T-cell (primary cell): ENCODE results near the gene MLXIPL. TPM values are rescaled to one million over a fixed set of nuclear protein-coding genes. Genes with fewer than 3 reads are reported as not detected.
"Not testable (repeated sequence)": the region's sequence is repeated elsewhere in the genome, so short reads cannot be mapped to it uniquely, and the experiment has no call there.

Experiments used
- ATAC-seq, 4 experiments: fragments of 200-7000 bp in 3 of 4; fragments of 150-1000 bp in 1 of 4; cut with Tn5 transposase; replicated peaks in 1 of 4; 1 replicate in 3 of 4; 2 replicates in 1 of 4; pipeline ENCODE4 v1.10.0; 2021; ENCODE audit warnings: moderate library complexity in 3 of 4, mild to moderate bottlenecking in 2 of 4, moderate number of reproducible peaks in 1 of 4
- CTCF ChIA-PET, 2 donors: fragments of 300-600 bp; sonication (Branson Sonifier 250); formaldehyde crosslinking; loops; one replicate each; lab custom pipeline; 2022; ENCODE audit warnings: antibody characterized with exemption in 2 of 2; lab: Charles Lee
- POLR2A ChIA-PET, 2 donors: fragments of 300-600 bp; sonication (Branson Sonifier 250); formaldehyde crosslinking; loops; one replicate each; lab custom pipeline; 2022; ENCODE audit warnings: antibody characterized with exemption in 2 of 2; lab: Charles Lee
- DNase-seq, 35 experiments: peaks; one replicate each; pipeline versions ENCODE4 v3.0.0 to v3.0.0-alpha.2; 2013 to 2023
- H3K27ac ChIP-seq: one replicate; pipeline ENCODE4 v1.5.1; 2013; ENCODE audit warnings: low read length
- H3K27me3 ChIP-seq, 2 experiments: replicated peaks in 1 of 2; 1 replicate in 1 of 2; 2 replicates in 1 of 2; pipeline versions ENCODE4 v1.6.1 to v1.7.0; 2013; ENCODE audit warnings: low read length in 1 of 2, mixed read lengths in 1 of 2; ENCODE audit not compliant: control insufficient read depth in 2 of 2, insufficient read depth in 2 of 2; ENCODE audit errors: extremely low read depth in 1 of 2
- H3K36me3 ChIP-seq, 2 donors: 1 replicate in 1 of 2; 2 replicates in 1 of 2; pipeline versions ENCODE4 v1.6.1 to v1.7.0; 2013; ENCODE audit warnings: low read length in 1 of 2; ENCODE audit not compliant: control insufficient read depth in 2 of 2, insufficient read depth in 1 of 2; ENCODE audit errors: extremely low read depth in 1 of 2
- H3K4me1 ChIP-seq, 2 experiments: 1 replicate in 1 of 2; 2 replicates in 1 of 2; pipeline versions ENCODE4 v1.6.1 to v1.7.0; 2013; ENCODE audit warnings: low read length in 2 of 2, mixed read lengths in 1 of 2; ENCODE audit not compliant: insufficient read depth in 2 of 2, control insufficient read depth in 1 of 2; ENCODE audit errors: extremely low read depth in 1 of 2
- H3K4me3 ChIP-seq, 2 donors: 1 replicate in 1 of 2; 2 replicates in 1 of 2; pipeline versions ENCODE4 v1.5.1 to v1.7.0; 2013; ENCODE audit warnings: mild to moderate bottlenecking in 2 of 2, low read length in 1 of 2, moderate library complexity in 1 of 2; ENCODE audit not compliant: control insufficient read depth in 1 of 2; ENCODE audit errors: extremely low read depth in 1 of 2
- H3K9me3 ChIP-seq: 2 replicates; pipeline ENCODE4 v1.7.0; 2013
- H3K27ac Mint-ChIP-seq, 2 donors: one replicate each; pipeline ENCODE4 v1.8.0; 2020 to 2021; ENCODE audit warnings: mild to moderate bottlenecking in 2 of 2, mixed read lengths in 2 of 2
- H3K27me3 Mint-ChIP-seq, 2 donors: one replicate each; pipeline ENCODE4 v1.8.0; 2021 to 2022; ENCODE audit warnings: mixed read lengths in 2 of 2
- H3K36me3 Mint-ChIP-seq: one replicate; pipeline ENCODE4 v1.8.0; 2021; ENCODE audit warnings: mixed read lengths
- H3K4me1 Mint-ChIP-seq, 3 donors: one replicate each; pipeline ENCODE4 v1.8.0; 2020 to 2022; ENCODE audit warnings: mixed read lengths in 3 of 3, mild to moderate bottlenecking in 1 of 3
- H3K4me3 Mint-ChIP-seq, 3 donors: one replicate each; pipeline ENCODE4 v1.8.0; 2020 to 2022; ENCODE audit warnings: mild to moderate bottlenecking in 3 of 3, mixed read lengths in 3 of 3, moderate library complexity in 3 of 3
- H3K9me3 Mint-ChIP-seq, 3 donors: one replicate each; pipeline ENCODE4 v1.8.0; 2020 to 2022; ENCODE audit warnings: mixed read lengths in 3 of 3
- WGBS: methylation state at CpG from one replicate; pipeline ENCODE4 v1.1.5; 2013; ENCODE audit warnings: missing lambda C conversion rate; ENCODE audit not compliant: insufficient coverage; 5-methylcytosine and 5-hydroxymethylcytosine counted together
- total RNA-seq, 35 experiments: library from RNA in 6 of 35; stranded (reverse) in 6 of 35; fragments of 120-200 nt in 1 of 35; gene quantifications; one replicate each; pipeline versions ENCODE4 v1.2.1 to v1.2.4 and lab custom pipeline; 2013 to 2026

Gene MLXIPL
- total RNA-seq, 5 donors from 2014 or later (not counting 1 experiment from before 2014, with no cell fraction given) = 0.30 to 0.95 (median 0.58) TPM; not detected in 2

DNA sequence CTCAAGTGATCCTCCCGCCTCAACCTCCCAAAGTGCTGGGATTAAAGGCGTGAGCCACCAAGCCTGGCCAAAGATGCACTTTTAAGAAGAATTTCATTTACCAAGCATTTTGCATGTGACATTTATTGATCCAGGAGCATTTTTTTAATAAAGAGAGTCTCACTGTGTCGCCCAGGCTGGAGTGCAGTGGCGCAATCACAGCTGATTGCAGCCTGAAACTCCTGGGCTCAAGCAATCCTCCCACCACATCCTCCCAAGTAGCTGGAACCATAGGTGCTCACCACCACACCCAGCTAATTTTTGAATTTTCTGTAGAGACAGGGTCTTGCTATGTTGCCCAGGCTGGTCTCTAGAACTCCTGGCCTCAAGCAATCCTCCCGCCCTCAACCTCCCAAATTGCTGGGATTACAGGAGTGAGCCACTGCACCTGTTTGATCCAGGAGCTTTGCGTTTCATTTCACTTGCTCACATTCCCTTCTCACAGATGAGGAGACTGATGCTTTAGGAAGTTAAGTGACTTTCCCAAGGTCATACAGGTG is 41.6 kb downstream of the MLXIPL start:
- ChIA-PET CTCF (no interaction called here), POLR2A (interaction anchor here in 1 of 2 donors (0.7 kb wide), 1 partner anchor 60 kb away, joined by 5 read pairs; the partner anchor contains the start of gene BAZ1B)
- Mint-ChIP-seq H3K4me3 (no peak overlapping the region), H3K27me3 (no peaks in the 10 kb centered on the region), H3K27ac (no peak overlapping the region), H3K36me3 (no peaks in the 10 kb centered on the region), H3K4me1 (peaks cover 10 to 18% (median 18%) of the 10 kb centered on the region in 3 donors), H3K9me3 (no peaks in the 10 kb centered on the region)
- Histone ChIP-seq H3K4me3 (no peak overlapping the region), H3K4me1 (peaks cover 4 to 13% of the 10 kb centered on the region in 2 experiments), H3K9me3 (no peaks in the 10 kb centered on the region), H3K36me3 (no peaks in the 10 kb centered on the region), H3K27ac (no peak overlapping the region), H3K27me3 (no peaks in the 10 kb centered on the region)
- ATAC-seq = no peak
- no peak for DNase-seq
- 86% methylated on average over 4 of the region's 6 CpGs for WGBS

DNA sequence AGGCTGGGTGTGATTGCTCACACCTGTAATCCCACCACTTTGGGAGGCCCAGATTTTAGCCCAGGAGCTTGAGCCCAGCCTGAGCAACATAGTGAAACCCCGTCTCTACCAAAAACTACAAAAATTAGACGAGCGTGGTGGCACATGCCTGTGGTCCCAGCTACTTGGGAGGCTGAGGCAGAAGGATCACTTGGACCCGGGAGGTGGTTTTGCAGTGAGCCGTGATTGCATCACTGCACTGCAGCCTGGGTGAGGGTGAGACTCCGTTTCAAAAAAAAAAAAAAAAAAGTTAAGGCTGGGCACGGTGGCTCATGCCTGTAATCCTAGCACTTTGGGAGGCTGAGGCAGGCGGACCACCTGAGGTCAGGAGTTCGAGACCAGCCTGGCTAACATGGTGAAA is 43.3 kb downstream of the MLXIPL start:
- H3K9me3 Mint-ChIP-seq, H3K27ac Mint-ChIP-seq, H3K9me3 ChIP-seq, H3K4me3 Mint-ChIP-seq, H3K27ac ChIP-seq, POLR2A ChIA-PET, CTCF ChIA-PET, ATAC-seq, DNase-seq, H3K27me3 Mint-ChIP-seq, H3K27me3 ChIP-seq, H3K4me3 ChIP-seq, H3K36me3 ChIP-seq, H3K36me3 Mint-ChIP-seq: not testable (repeated sequence)
- peaks cover 10 to 27% of the 10 kb centered on the region in 2 experiments for H3K4me1 ChIP-seq
- 100% methylated on average over 3 of the region's 9 CpGs for WGBS
- H3K4me1 Mint-ChIP-seq = peaks cover 17 to 26% (median 22%) of the 10 kb centered on the region in 3 donors

GRCh38 chr7:73578342-73579128 is 45.8 kb downstream of the MLXIPL start, which contains the start of gene TBL2:
TBL2 (minus strand) TSS chr7:73578579; CDS start chr7:73578549, 30 bp downstream.
- peak within 1 kb of the TSS; percentile 84 for H3K27ac ChIP-seq
- H3K9me3 Mint-ChIP-seq = no peaks in the 10 kb centered on the region
- peak within 1 kb of the TSS; percentile 94 to 99 (median 95) for H3K4me3 Mint-ChIP-seq
- peaks cover 14% of the 10 kb centered on the region for H3K36me3 Mint-ChIP-seq
- no peaks in the 10 kb centered on the region for H3K27me3 ChIP-seq
- ATAC-seq (peak; percentile 89 to 96 (median 90)), DNase-seq (peak; percentile 97 to 99 (median 99))
- 0% methylated on average over 61 of the region's 75 CpGs for WGBS
- H3K4me3 ChIP-seq = peak within 1 kb of the TSS; percentile 85 to 90
- peaks cover 4 to 18% of the 10 kb centered on the region in 2 donors for H3K36me3 ChIP-seq
- H3K27ac Mint-ChIP-seq = peak within 1 kb of the TSS; percentile 99 to 100
- H3K27me3 Mint-ChIP-seq = no peaks in the 10 kb centered on the region
- CTCF ChIA-PET = interaction anchor here (0.6 to 1.7 kb wide), 7 partner anchors 12 to 264 kb away, joined by 4 to 6 read pairs (median 5); partner anchors contain the start of gene METTL27 (in 1 of the 2)
- POLR2A ChIA-PET = interaction anchor here (0.5 to 1.3 kb wide), 13 partner anchors 11 to 248 kb away, joined by 3 to 17 read pairs (median 5); partner anchors contain the start of genes BAZ1B (in 1 of the 2) and BCL7B (in 1 of the 2)
- H3K9me3 ChIP-seq = no peaks in the 10 kb centered on the region
- H3K4me1 Mint-ChIP-seq = peaks cover 17 to 31% (median 27%) of the 10 kb centered on the region in 3 donors
- peaks cover 10 to 27% of the 10 kb centered on the region in 2 experiments for H3K4me1 ChIP-seq

- CTCF ChIA-PET = interaction anchor here (0.6 to 1.7 kb wide), 7 partner anchors 12 to 264 kb away, joined by 4 to 6 read pairs (median 5); partner anchors contain the start of gene METTL27 (in 1 of the 2)
- peak in 2 of 4 experiments; percentile 1 to 3 for ATAC-seq
- no peak for DNase-seq
- no peaks in the 10 kb centered on the region for H3K9me3 ChIP-seq
- H3K27ac Mint-ChIP-seq = peak overlapping the region; percentile 58 to 81
- H3K36me3 Mint-ChIP-seq = peaks cover 21% of the 10 kb centered on the region
- WGBS = 15% methylated on average over 28 of the region's 32 CpGs
- peaks cover 7 to 25% of the 10 kb centered on the region in 2 donors for H3K36me3 ChIP-seq
- peak overlapping the region; percentile 76 for H3K27ac ChIP-seq
- peak overlapping the region; percentile 94 to 99 (median 95) for H3K4me3 Mint-ChIP-seq
- peak overlapping the region; percentile 85 to 90 for H3K4me3 ChIP-seq
- no peaks in the 10 kb centered on the region for H3K27me3 ChIP-seq
- POLR2A ChIA-PET = interaction anchor here (0.5 to 1.3 kb wide), 13 partner anchors 10 to 249 kb away, joined by 3 to 17 read pairs (median 5); partner anchors contain the start of genes BAZ1B (in 1 of the 2) and BCL7B (in 1 of the 2)
- no peaks in the 10 kb centered on the region for H3K27me3 Mint-ChIP-seq
- H3K9me3 Mint-ChIP-seq = no peaks in the 10 kb centered on the region
- peaks cover 17 to 31% (median 27%) of the 10 kb centered on the region in 3 donors for H3K4me1 Mint-ChIP-seq
- peaks cover 10 to 28% of the 10 kb centered on the region in 2 experiments for H3K4me1 ChIP-seq
These were observed 46.5 kb downstream of the MLXIPL start for GRCh38 chr7:73577627-73578341.

- no peak overlapping the region for H3K4me3 ChIP-seq
- H3K9me3 ChIP-seq = no peaks in the 10 kb centered on the region
- H3K27me3 ChIP-seq = no peaks in the 10 kb centered on the region
- WGBS = 95% methylated on average over 11 of the region's 11 CpGs
- CTCF ChIA-PET = no interaction called here
- ATAC-seq (no peak), DNase-seq (no peak)
- no peak overlapping the region for H3K27ac ChIP-seq
- Mint-ChIP-seq H3K27ac (no peak overlapping the region), H3K27me3 (no peaks in the 10 kb centered on the region), H3K9me3 (no peaks in the 10 kb centered on the region), H3K4me1 (peaks cover 12 to 26% (median 22%) of the 10 kb centered on the region in 3 donors), H3K4me3 (no peak overlapping the region), H3K36me3 (peaks cover 38% of the 10 kb centered on the region)
- peaks cover 7 to 20% of the 10 kb centered on the region in 2 experiments for H3K4me1 ChIP-seq
- H3K36me3 ChIP-seq = peaks cover 20 to 59% of the 10 kb centered on the region in 2 donors
- POLR2A ChIA-PET = no interaction called here
These were observed 50.5 kb downstream of the MLXIPL start for GRCh38 chr7:73573791-73574190.
